ENCODE measurements around the gene COMMD6.

- TF ChIP-seq JDP2 (CRISPR knock-in tag; IDR thresholded peaks at IDR 0.05; ENCODE audit: borderline replicate concordance) (no peak), HNRNPL (IDR thresholded peaks at IDR 0.05; ENCODE audit: low read depth, low read length) (peak; percentile 84)
- TF ChIP-seq, protein P1, sequence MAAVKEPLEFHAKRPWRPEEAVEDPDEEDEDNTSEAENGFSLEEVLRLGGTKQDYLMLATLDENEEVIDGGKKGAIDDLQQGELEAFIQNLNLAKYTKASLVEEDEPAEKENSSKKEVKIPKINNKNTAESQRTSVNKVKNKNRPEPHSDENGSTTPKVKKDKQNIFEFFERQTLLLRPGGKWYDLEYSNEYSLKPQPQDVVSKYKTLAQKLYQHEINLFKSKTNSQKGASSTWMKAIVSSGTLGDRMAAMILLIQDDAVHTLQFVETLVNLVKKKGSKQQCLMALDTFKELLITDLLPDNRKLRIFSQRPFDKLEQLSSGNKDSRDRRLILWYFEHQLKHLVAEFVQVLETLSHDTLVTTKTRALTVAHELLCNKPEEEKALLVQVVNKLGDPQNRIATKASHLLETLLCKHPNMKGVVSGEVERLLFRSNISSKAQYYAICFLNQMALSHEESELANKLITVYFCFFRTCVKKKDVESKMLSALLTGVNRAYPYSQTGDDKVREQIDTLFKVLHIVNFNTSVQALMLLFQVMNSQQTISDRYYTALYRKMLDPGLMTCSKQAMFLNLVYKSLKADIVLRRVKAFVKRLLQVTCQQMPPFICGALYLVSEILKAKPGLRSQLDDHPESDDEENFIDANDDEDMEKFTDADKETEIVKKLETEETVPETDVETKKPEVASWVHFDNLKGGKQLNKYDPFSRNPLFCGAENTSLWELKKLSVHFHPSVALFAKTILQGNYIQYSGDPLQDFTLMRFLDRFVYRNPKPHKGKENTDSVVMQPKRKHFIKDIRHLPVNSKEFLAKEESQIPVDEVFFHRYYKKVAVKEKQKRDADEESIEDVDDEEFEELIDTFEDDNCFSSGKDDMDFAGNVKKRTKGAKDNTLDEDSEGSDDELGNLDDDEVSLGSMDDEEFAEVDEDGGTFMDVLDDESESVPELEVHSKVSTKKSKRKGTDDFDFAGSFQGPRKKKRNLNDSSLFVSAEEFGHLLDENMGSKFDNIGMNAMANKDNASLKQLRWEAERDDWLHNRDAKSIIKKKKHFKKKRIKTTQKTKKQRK (IDR thresholded peaks at IDR 0.05; ENCODE audit: low read length): no peak
Measured at GRCh38 chr13:75508002-75508548, 29.6 kb downstream of the COMMD6 start.

All from HepG2 (cell line).